ENCODE results near the gene RBM44.

- TF ChIP-seq, protein P1, sequence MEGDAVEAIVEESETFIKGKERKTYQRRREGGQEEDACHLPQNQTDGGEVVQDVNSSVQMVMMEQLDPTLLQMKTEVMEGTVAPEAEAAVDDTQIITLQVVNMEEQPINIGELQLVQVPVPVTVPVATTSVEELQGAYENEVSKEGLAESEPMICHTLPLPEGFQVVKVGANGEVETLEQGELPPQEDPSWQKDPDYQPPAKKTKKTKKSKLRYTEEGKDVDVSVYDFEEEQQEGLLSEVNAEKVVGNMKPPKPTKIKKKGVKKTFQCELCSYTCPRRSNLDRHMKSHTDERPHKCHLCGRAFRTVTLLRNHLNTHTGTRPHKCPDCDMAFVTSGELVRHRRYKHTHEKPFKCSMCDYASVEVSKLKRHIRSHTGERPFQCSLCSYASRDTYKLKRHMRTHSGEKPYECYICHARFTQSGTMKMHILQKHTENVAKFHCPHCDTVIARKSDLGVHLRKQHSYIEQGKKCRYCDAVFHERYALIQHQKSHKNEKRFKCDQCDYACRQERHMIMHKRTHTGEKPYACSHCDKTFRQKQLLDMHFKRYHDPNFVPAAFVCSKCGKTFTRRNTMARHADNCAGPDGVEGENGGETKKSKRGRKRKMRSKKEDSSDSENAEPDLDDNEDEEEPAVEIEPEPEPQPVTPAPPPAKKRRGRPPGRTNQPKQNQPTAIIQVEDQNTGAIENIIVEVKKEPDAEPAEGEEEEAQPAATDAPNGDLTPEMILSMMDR (IDR thresholded peaks at IDR 0.05) = no peak
- TF ChIP-seq POLR2A (IDR thresholded peaks at IDR 0.05) = no peak
Observed at GRCh38 chr2:237863689-237864443, 65.3 kb downstream of the RBM44 start.
